Gastroesophageal sphincter (tissue), 4 donors: Measurements from ENCODE around the gene ARMC3. TPM values are rescaled to one million over a fixed set of nuclear protein-coding genes. Genes with fewer than 3 reads are reported as not detected.

Experiments
- ATAC-seq: fragments of 150-250 bp; one replicate; pipeline ENCODE4 v1.9.1; 2016; ENCODE audit warnings: mild to moderate bottlenecking, moderate library complexity
- H3K27ac ChIP-seq, 4 donors: fragments of 200-600 bp; sonication (generic) in 3 of 4; 1 replicate in 3 of 4; 2 replicates in 1 of 4; pipeline ENCODE4 v1.5.1; 2016 to 2019
- H3K27me3 ChIP-seq: fragments of 200-600 bp; sonication (generic); one replicate; pipeline ENCODE4 v1.5.1; 2019
- H3K36me3 ChIP-seq, 2 donors: fragments of 200-600 bp; sonication (generic); one replicate each; pipeline ENCODE4 v1.5.1; 2019; ENCODE audit warnings: control low read depth in 1 of 2
- H3K4me1 ChIP-seq, 3 donors: fragments of 200-600 bp; sonication (generic); 1 replicate in 2 of 3; 2 replicates in 1 of 3; pipeline ENCODE4 v1.5.1; 2016 to 2019; ENCODE audit warnings: control low read depth in 2 of 3
- H3K4me3 ChIP-seq, 2 donors: fragments of 200-600 bp; sonication (generic); one replicate each; pipeline ENCODE4 v1.5.1; 2019; ENCODE audit warnings: mild to moderate bottlenecking in 1 of 2, moderate library complexity in 1 of 2
- H3K9me3 ChIP-seq, 3 donors: fragments of 200-600 bp; sonication (generic); one replicate each; pipeline ENCODE4 v1.5.1; 2017 to 2019; ENCODE audit warnings: control low read depth in 2 of 3
- CTCF ChIP-seq, 4 experiments: fragments of 200-600 bp in 2 of 4; fragments of 450-650 bp in 2 of 4; sonication (generic) in 1 of 4; IDR thresholded peaks; one replicate each; pipeline ENCODE4 v1.5.1; 2017 to 2019; ENCODE audit warnings: antibody characterized with exemption in 4 of 4, mild to moderate bottlenecking in 2 of 4, moderate library complexity in 2 of 4
- EP300 ChIP-seq: sonication (generic); formaldehyde crosslinking; IDR thresholded peaks from one replicate; pipeline ENCODE4 v1.6.1; 2017; ENCODE audit warnings: antibody characterized with exemption, mild to moderate bottlenecking
- POLR2A ChIP-seq, 2 donors: fragments of 450-650 bp; IDR thresholded peaks; one replicate each; pipeline ENCODE4 v1.6.1; 2017; ENCODE audit warnings: antibody characterized with exemption in 2 of 2, mild to moderate bottlenecking in 2 of 2, moderate library complexity in 1 of 2
- POLR2AphosphoS5 ChIP-seq: sonication (generic); formaldehyde crosslinking; IDR thresholded peaks from one replicate; pipeline ENCODE4 v1.6.1; 2017; ENCODE audit warnings: antibody characterized with exemption
- WGBS, 2 donors: methylation state at CpG; one replicate each; pipeline ENCODE4 v1.1.5; 2018; ENCODE audit warnings: low coverage in 1 of 2; 5-methylcytosine and 5-hydroxymethylcytosine counted together
- total RNA-seq, 4 donors: library from RNA; depleted of rRNA; stranded (reverse); fragments of >200 nt; gene quantifications; one replicate each; pipeline ENCODE4 v1.1.0, GENCODE V29; 2016

Gene ARMC3
- total RNA-seq, 4 donors from 2014 or later: not detected

GRCh38 chr10:23005150-23005549, 77.3 kb downstream of the ARMC3 start:
- Histone ChIP-seq H3K27ac (no peak overlapping the region), H3K4me3 (no peak overlapping the region), H3K27me3 (peaks cover 27% of the 10 kb centered on the region), H3K9me3 (no peaks in the 10 kb centered on the region), H3K36me3 (no peaks in the 10 kb centered on the region), H3K4me1 (no peaks in the 10 kb centered on the region)
- TF ChIP-seq POLR2AphosphoS5 (no peak), CTCF (IDR thresholded peaks at IDR 0.05) (no peak), POLR2A (IDR thresholded peaks at IDR 0.05) (no peak), EP300 (no peak)
- 92 to 96% methylated on average over 9 of the region's 12 CpGs for WGBS, 2 donors
- ATAC-seq: no peak

- H3K27ac ChIP-seq: no peak overlapping the region
- H3K9me3 ChIP-seq: no peaks in the 10 kb centered on the region
- no peak for ATAC-seq
- H3K4me3 ChIP-seq: no peak overlapping the region
- no peaks in the 10 kb centered on the region for H3K36me3 ChIP-seq
- H3K27me3 ChIP-seq: no peaks in the 10 kb centered on the region
- no peaks in the 10 kb centered on the region for H3K4me1 ChIP-seq
- TF ChIP-seq EP300 (no peak), POLR2A (IDR thresholded peaks at IDR 0.05) (no peak), CTCF (IDR thresholded peaks at IDR 0.05) (no peak), POLR2AphosphoS5 (no peak)
- WGBS, 2 donors: 76 to 88% methylated on average over 3 of the region's 3 CpGs
Measured at GRCh38 chr10:23013581-23014335, 85.9 kb downstream of the ARMC3 start.

GRCh38 chr10:23015021-23015707, 87.3 kb downstream of the ARMC3 start:
- Histone ChIP-seq H3K9me3 (no peaks in the 10 kb centered on the region), H3K4me3 (no peak overlapping the region), H3K27me3 (no peaks in the 10 kb centered on the region), H3K4me1 (no peaks in the 10 kb centered on the region), H3K36me3 (no peaks in the 10 kb centered on the region), H3K27ac (no peak overlapping the region)
- ATAC-seq: no peak
- TF ChIP-seq EP300 (no peak), POLR2A (IDR thresholded peaks at IDR 0.05) (no peak), CTCF (IDR thresholded peaks at IDR 0.05) (no peak), POLR2AphosphoS5 (no peak)
- WGBS, 2 donors: 67 to 69% methylated on average over 7 of the region's 7 CpGs

- Histone ChIP-seq H3K27ac (no peak overlapping the region), H3K36me3 (no peaks in the 10 kb centered on the region), H3K4me3 (no peak overlapping the region), H3K9me3 (peaks cover 0 to 8% (median 0%) of the 10 kb centered on the region in 3 donors), H3K27me3 (no peaks in the 10 kb centered on the region), H3K4me1 (no peaks in the 10 kb centered on the region)
- TF ChIP-seq EP300: no peak
- no peak for TF ChIP-seq POLR2AphosphoS5
- no peak for TF ChIP-seq CTCF (IDR thresholded peaks at IDR 0.05)
- TF ChIP-seq POLR2A (IDR thresholded peaks at IDR 0.05): no peak
- 35 to 41% methylated on average over 3 of the region's 3 CpGs for WGBS, 2 donors
- no peak for ATAC-seq
Measured at GRCh38 chr10:23016636-23017035, 88.8 kb downstream of the ARMC3 start.

- no peaks in the 10 kb centered on the region for H3K27me3 ChIP-seq
- ATAC-seq: no peak
- no peak overlapping the region for H3K27ac ChIP-seq
- peaks cover 0 to 25% (median 0%) of the 10 kb centered on the region in 3 donors for H3K9me3 ChIP-seq
- no peak for TF ChIP-seq POLR2A (IDR thresholded peaks at IDR 0.05)
- no peak for TF ChIP-seq CTCF (IDR thresholded peaks at IDR 0.05)
- H3K4me3 ChIP-seq: no peak overlapping the region
- no peaks in the 10 kb centered on the region for H3K4me1 ChIP-seq
- 79 to 81% methylated on average over 2 to 3 of the region's 6 CpGs for whole genome bisulfite sequencing, 2 donors
- no peaks in the 10 kb centered on the region for H3K36me3 ChIP-seq
Measured at GRCh38 chr10:23019633-23020032, 91.8 kb downstream of the ARMC3 start.
